ENCODE data around the gene SLC39A7.
"Not testable (repeated sequence)": the region's sequence is repeated elsewhere in the genome, so short reads cannot be mapped to it uniquely, and the experiment has no call there.

Gene SLC39A7

GRCh38 chr6:33205191-33206026 is 4.7 kb downstream of the SLC39A7 start:
- DNase-seq (ENCODE audit: low read depth), result no peak

GRCh38 chr6:33206027-33206863 is 5.6 kb downstream of the SLC39A7 start:
- no peak for DNase-seq (ENCODE audit: low read depth)

- no peak for DNase-seq (ENCODE audit: low read depth)
These were observed 6.3 kb downstream of the SLC39A7 start for GRCh38 chr6:33206864-33207551.

- DNase-seq (ENCODE audit: low read depth), result no peak
These were observed 7.0 kb downstream of the SLC39A7 start for GRCh38 chr6:33207552-33208090.

- peak; percentile 80 for DNase-seq (ENCODE audit: low read depth)
These were observed 7.7 kb downstream of the SLC39A7 start, which contains the start of gene RING1 for GRCh38 chr6:33208091-33208967. Gene RING1 (plus strand): TSS chr6:33208500. CDS start chr6:33208823, 323 bp downstream.

- no peak for DNase-seq (ENCODE audit: low read depth)
These were observed 9.2 kb downstream of the SLC39A7 start for GRCh38 chr6:33209856-33210255.

- DNase-seq (ENCODE audit: low read depth), result no peak
These were observed 10.5 kb downstream of the SLC39A7 start for GRCh38 chr6:33211136-33211535.

GRCh38 chr6:33211666-33212422 is 11.2 kb downstream of the SLC39A7 start:
- DNase-seq (ENCODE audit: low read depth), result no peak

GRCh38 chr6:33212857-33213165 is 12.1 kb downstream of the SLC39A7 start:
- DNase-seq (ENCODE audit: low read depth), result no peak

- no peak for DNase-seq (ENCODE audit: low read depth)
These were observed 12.7 kb downstream of the SLC39A7 start for GRCh38 chr6:33213166-33213988.

- DNase-seq (ENCODE audit: low read depth), result no peak
These were observed 13.3 kb downstream of the SLC39A7 start for GRCh38 chr6:33213989-33214335.

- DNase-seq (ENCODE audit: low read depth), result no peak
These were observed 14.8 kb downstream of the SLC39A7 start for GRCh38 chr6:33215271-33216116.

- DNase-seq (ENCODE audit: low read depth), result no peak
These were observed 15.5 kb downstream of the SLC39A7 start for GRCh38 chr6:33216117-33216649.

GRCh38 chr6:33217246-33217645 is 16.6 kb downstream of the SLC39A7 start:
- DNase-seq (ENCODE audit: low read depth), result no peak

- DNase-seq (ENCODE audit: low read depth), result no peak
These were observed 17.0 kb downstream of the SLC39A7 start for GRCh38 chr6:33217681-33218080.

GRCh38 chr6:33226503-33227120 is 25.9 kb downstream of the SLC39A7 start:
- not testable (repeated sequence) for DNase-seq (ENCODE audit: low read depth)

GRCh38 chr6:33235221-33235634 is 34.6 kb downstream of the SLC39A7 start:
- no peak for DNase-seq (ENCODE audit: low read depth)

- DNase-seq (ENCODE audit: low read depth), result no peak
These were observed 35.7 kb downstream of the SLC39A7 start for GRCh38 chr6:33236328-33236727.

All from activated T-helper 1 cell treated with Interleukin-2 at 50 U/mL for 16 hours (primary cell).